ENCODE results near the gene SCML1. TPM values are rescaled to one million over a fixed set of nuclear protein-coding genes. Genes with fewer than 3 reads are reported as not detected.

SCML1 gene
- total and polyA plus RNA-seq, 9 of the 15 experiments (the other 6 are each of a cell fraction or from before 2014, with no cell fraction given), result 0.01 to 0.04 (median 0.04) TPM; not detected in 6

GRCh38 chrX:17710871-17711301, 26.4 kb upstream of the SCML1 start:
- no peaks in the 10 kb centered on the region for H3K79me2 ChIP-seq (ENCODE audit: control insufficient read depth, insufficient read depth, low read length)
- in situ Hi-C loops (cut with MboI), result loop anchor here (10.0 kb wide), 1 partner anchor 1136 kb away; no protein-coding TSS in a partner anchor
- 0% methylated on average over 1 of the region's 1 CpG for WGBS (ENCODE audit: insufficient coverage, low coverage, missing lambda C conversion rate)
- H3K9me1 ChIP-seq (ENCODE audit: control insufficient read depth, insufficient read depth, low read length), result no peaks in the 10 kb centered on the region
- H4K20me1 ChIP-seq (replicated peaks; ENCODE audit: control insufficient read depth, insufficient read depth, low read length), result no peaks in the 10 kb centered on the region
- TF ChIP-seq MEF2D (tag; conservative IDR thresholded peaks at IDR 0.05; ENCODE audit: low read depth) (no peak), CTBP1 (IDR thresholded peaks at IDR 0.05; ENCODE audit: borderline replicate concordance) (no peak), BRCA1 (IDR thresholded peaks at IDR 0.05) (no peak), BRCA1 (CRISPR knock-in tag; IDR thresholded peaks at IDR 0.05) (no peak), SIX5 (IDR thresholded peaks at IDR 0.05; ENCODE audit: borderline replicate concordance in 1 of 2, insufficient read depth in 1 of 2, low read depth in 1 of 2, low read length in 2 of 2) (no peak), CEBPG (CRISPR knock-in tag; IDR thresholded peaks at IDR 0.05) (no peak), CEBPG (tag; conservative IDR thresholded peaks at IDR 0.05 in 1 of 2, IDR thresholded peaks at IDR 0.05 in 1 of 2) (no peak), HMG20A (CRISPR knock-in tag; conservative IDR thresholded peaks at IDR 0.05) (no peak), RFX5 (IDR thresholded peaks at IDR 0.05; ENCODE audit: low read depth, low read length) (no peak), SAFB (IDR thresholded peaks at IDR 0.05; ENCODE audit: borderline replicate concordance, low read depth, low read length) (no peak), SMARCB1 (IDR thresholded peaks at IDR 0.05; ENCODE audit: insufficient read length, low read depth) (no peak), EWSR1 (IDR thresholded peaks at IDR 0.05; ENCODE audit: borderline replicate concordance, low read depth, partially characterized antibody) (no peak), MLX (CRISPR knock-in tag; conservative IDR thresholded peaks at IDR 0.05) (no peak), ELF1 (tag; IDR thresholded peaks at IDR 0.05) (no peak), GMEB1 (CRISPR knock-in tag; IDR thresholded peaks at IDR 0.05) (no peak), SPI1 (IDR thresholded peaks at IDR 0.05; ENCODE audit: borderline replicate concordance, low read depth, low read length) (no peak), ILF3 (IDR thresholded peaks at IDR 0.05; ENCODE audit: borderline replicate concordance) (no peak), HNRNPLL (IDR thresholded peaks at IDR 0.05; ENCODE audit: low read depth, low read length, poor library complexity, severe bottlenecking) (no peak), CBX5 (IDR thresholded peaks at IDR 0.05; ENCODE audit: borderline replicate concordance, low read depth) (no peak), ZNF76 (CRISPR knock-in tag; IDR thresholded peaks at IDR 0.05; ENCODE audit: borderline replicate concordance) (no peak)
- TF ChIP-seq, protein P1, sequence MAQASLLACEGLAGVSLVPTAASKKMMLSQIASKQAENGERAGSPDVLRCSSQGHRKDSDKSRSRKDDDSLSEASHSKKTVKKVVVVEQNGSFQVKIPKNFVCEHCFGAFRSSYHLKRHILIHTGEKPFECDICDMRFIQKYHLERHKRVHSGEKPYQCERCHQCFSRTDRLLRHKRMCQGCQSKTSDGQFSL (CRISPR knock-in tag; IDR thresholded peaks at IDR 0.05), result no peak
- TF ChIP-seq, protein P1 (tag; IDR thresholded peaks at IDR 0.05), result no peak
- H3K36me3 ChIP-seq (ENCODE audit: control insufficient read depth, insufficient read depth, low read length), result no peaks in the 10 kb centered on the region
- no peak overlapping the region for H2AFZ ChIP-seq (ENCODE audit: low read depth, low read length)
- H3K4me3 ChIP-seq, result no peak overlapping the region
- CTCF ChIA-PET (ENCODE audit: low intra/inter-chr PET ratio), result no interaction called here
- H3K27me3 ChIP-seq (ENCODE audit: control insufficient read depth in 2 of 2, insufficient read depth in 2 of 2, low read length in 2 of 2), result no peaks in the 10 kb centered on the region
- BruUV-seq (replicated peaks), result no TSS peak
- no peaks in the 10 kb centered on the region for H3K9me3 ChIP-seq (replicated peaks; ENCODE audit: control insufficient read depth, insufficient read depth, low read depth, low read length)
- no peak overlapping the region for H3K9ac ChIP-seq (ENCODE audit: insufficient read depth in 1 of 2, low read depth in 2 of 2, low read length in 2 of 2)
- intact Hi-C loops (cut with micrococcal nuclease), result no loop called here
- FAIRE-seq (no peak), DNase-seq (ENCODE audit: extremely low read depth in 1 of 4, low spot score in 3 of 4) (no peak), ATAC-seq (no peak)
- H3K4me1 ChIP-seq (replicated peaks in 1 of 2; ENCODE audit: control insufficient read depth in 2 of 2, insufficient read depth in 2 of 2, low read length in 2 of 2), result no peaks in the 10 kb centered on the region
- H3K27ac ChIP-seq (ENCODE audit: extremely low read depth, low read depth, low read length), result no peak overlapping the region
- POLR2A ChIA-PET, result no interaction called here
- no peak overlapping the region for H3K4me2 ChIP-seq (ENCODE audit: insufficient read depth, low read length)

Measured in K562 (cell line).